H9 (cell line): ENCODE data around the gene TSPYL2. TPM values are rescaled to one million over a fixed set of nuclear protein-coding genes. Genes with fewer than 3 reads are reported as not detected.

Experiments used
- DNase-seq: peaks from one replicate; pipeline ENCODE4 v3.0.0-alpha.2; 2017
- H2AFZ ChIP-seq: one replicate; pipeline ENCODE4 v1.6.1; 2013; ENCODE audit warnings: mild to moderate bottlenecking, low read length, control low read depth, moderate library complexity
- H2AK5ac ChIP-seq: 2 replicates; pipeline ENCODE4 v1.6.1; 2013; ENCODE audit warnings: low read length, control low read depth, mixed read lengths; ENCODE audit not compliant: insufficient read length
- H2BK120ac ChIP-seq: one replicate; pipeline ENCODE4 v1.6.1; 2013; ENCODE audit warnings: low read depth, mild to moderate bottlenecking, low read length, control low read depth, inconsistent platforms; ENCODE audit not compliant: poor library complexity, severe bottlenecking
- H2BK12ac ChIP-seq: 2 replicates; pipeline ENCODE4 v1.6.1; 2013; ENCODE audit warnings: low read length, control low read depth, mixed read lengths, low read depth; ENCODE audit not compliant: insufficient read length
- H2BK15ac ChIP-seq: 2 replicates; pipeline ENCODE4 v1.6.1; 2013; ENCODE audit warnings: low read depth, low read length, control low read depth
- H2BK20ac ChIP-seq: one replicate; pipeline ENCODE4 v1.6.1; 2013; ENCODE audit warnings: low read depth, mild to moderate bottlenecking, low read length, control low read depth, inconsistent platforms; ENCODE audit not compliant: poor library complexity, severe bottlenecking
- H2BK5ac ChIP-seq: 2 replicates; pipeline ENCODE4 v1.6.1; 2013; ENCODE audit warnings: low read length, control low read depth, mixed read lengths; ENCODE audit not compliant: insufficient read length
- H3K14ac ChIP-seq: 2 replicates; pipeline ENCODE4 v1.6.1; 2013; ENCODE audit warnings: low read length, control low read depth; ENCODE audit not compliant: insufficient read depth
- H3K18ac ChIP-seq: 2 replicates; pipeline ENCODE4 v1.6.1; 2013; ENCODE audit warnings: low read depth, mild to moderate bottlenecking, mixed read lengths, low read length, control low read depth; ENCODE audit not compliant: insufficient read length
- H3K23ac ChIP-seq: 2 replicates; pipeline ENCODE4 v1.6.1; 2013; ENCODE audit warnings: low read length, control low read depth, mixed read lengths, low read depth; ENCODE audit not compliant: insufficient read length
- H3K23me2 ChIP-seq: 2 replicates; pipeline ENCODE4 v1.6.1; 2013; ENCODE audit warnings: low read depth, mild to moderate bottlenecking, mixed read lengths, low read length, control low read depth; ENCODE audit not compliant: insufficient read length, poor library complexity, severe bottlenecking
- H3K27ac ChIP-seq: 2 replicates; pipeline ENCODE4 v1.5.1; 2013; ENCODE audit warnings: low read length, control low read depth, mixed read lengths, low read depth; ENCODE audit not compliant: insufficient read length
- H3K27me3 ChIP-seq: 2 replicates; pipeline ENCODE4 v1.6.1; 2013; ENCODE audit warnings: low read length, control low read depth, inconsistent platforms; ENCODE audit not compliant: insufficient read depth
- H3K4ac ChIP-seq: 2 replicates; pipeline ENCODE4 v1.6.1; 2013; ENCODE audit warnings: low read depth, mild to moderate bottlenecking, control low read depth, inconsistent platforms, low read length, moderate library complexity
- H3K4me1 ChIP-seq: 2 replicates; pipeline ENCODE4 v1.6.1; 2013; ENCODE audit warnings: low read length, control low read depth, inconsistent platforms; ENCODE audit not compliant: insufficient read depth
- H3K4me2 ChIP-seq: 2 replicates; pipeline ENCODE4 v1.6.1; 2013; ENCODE audit warnings: low read length, control low read depth, mixed read lengths; ENCODE audit not compliant: insufficient read length, insufficient read depth
- H3K56ac ChIP-seq: 2 replicates; pipeline ENCODE4 v1.6.1; 2013; ENCODE audit warnings: low read depth, mild to moderate bottlenecking, mixed read lengths, low read length, control low read depth; ENCODE audit not compliant: insufficient read length
- H3K79me1 ChIP-seq: 2 replicates; pipeline ENCODE4 v1.6.1; 2013; ENCODE audit warnings: low read depth, mild to moderate bottlenecking, moderate library complexity, low read length, control low read depth, inconsistent platforms; ENCODE audit not compliant: insufficient read depth, poor library complexity, severe bottlenecking
- H3K79me2 ChIP-seq: 2 replicates; pipeline ENCODE4 v1.6.1; 2013; ENCODE audit warnings: low read length, control low read depth, inconsistent platforms; ENCODE audit not compliant: insufficient read depth
- H3K9ac ChIP-seq: 2 replicates; pipeline ENCODE4 v1.6.1; 2013; ENCODE audit warnings: low read length, control low read depth, mixed read lengths; ENCODE audit not compliant: insufficient read length; ENCODE audit errors: extremely low read depth
- H3K9me3 ChIP-seq: one replicate; pipeline ENCODE4 v1.6.1; 2013; ENCODE audit warnings: low read depth, low read length, inconsistent platforms; ENCODE audit not compliant: control insufficient read depth
- H3T11ph ChIP-seq: one replicate; pipeline ENCODE4 v1.6.1; 2013; ENCODE audit warnings: mild to moderate bottlenecking, low read length, control low read depth, inconsistent platforms
- H4K20me1 ChIP-seq: one replicate; pipeline ENCODE4 v1.6.1; 2013; ENCODE audit not compliant: control insufficient read depth, insufficient read length, insufficient read depth
- H4K5ac ChIP-seq: 2 replicates; pipeline ENCODE4 v1.6.1; 2013; ENCODE audit warnings: low read depth, mild to moderate bottlenecking, mixed read lengths, low read length, control low read depth; ENCODE audit not compliant: insufficient read length
- H4K8ac ChIP-seq: replicated peaks from 2 replicates; pipeline ENCODE4 v1.6.1; 2013; ENCODE audit warnings: low read length, control low read depth, mixed read lengths, low read depth; ENCODE audit not compliant: insufficient read length
- H4K91ac ChIP-seq: 2 replicates; pipeline ENCODE4 v1.6.1; 2013; ENCODE audit warnings: low read depth, mild to moderate bottlenecking, moderate library complexity, mixed read lengths, low read length, control low read depth; ENCODE audit not compliant: insufficient read length
- H3K27ac Mint-ChIP-seq, 3 experiments: 2 replicates in 2 of 3; 3 replicates in 1 of 3; pipeline ENCODE4 v1.8.0; 2020 to 2021; ENCODE audit warnings: mixed read lengths in 3 of 3, mild to moderate bottlenecking in 1 of 3, moderate library complexity in 1 of 3
- H3K27me3 Mint-ChIP-seq: 2 replicates; pipeline ENCODE4 v1.8.0; 2021; ENCODE audit warnings: low read depth, mild to moderate bottlenecking, moderate library complexity, mixed read lengths
- H3K36me3 Mint-ChIP-seq, 3 experiments: 2 replicates in 2 of 3; 3 replicates in 1 of 3; pipeline ENCODE4 v1.8.0; 2020 to 2021; ENCODE audit warnings: low read depth in 3 of 3, mixed read lengths in 3 of 3; ENCODE audit not compliant: insufficient read depth in 1 of 3
- H3K4me1 Mint-ChIP-seq, 2 experiments: 2 replicates each; pipeline ENCODE4 v1.8.0; 2020; ENCODE audit warnings: mixed read lengths in 2 of 2
- H3K4me3 Mint-ChIP-seq, 2 experiments: 2 replicates in 1 of 2; 3 replicates in 1 of 2; pipeline ENCODE4 v1.8.0; 2020 to 2021; ENCODE audit warnings: mild to moderate bottlenecking in 2 of 2, mixed read lengths in 2 of 2, moderate library complexity in 1 of 2
- H3K9me3 Mint-ChIP-seq, 2 experiments: 2 replicates in 1 of 2; 3 replicates in 1 of 2; pipeline ENCODE4 v1.8.0; 2020; ENCODE audit warnings: mild to moderate bottlenecking in 2 of 2, mixed read lengths in 2 of 2, moderate library complexity in 1 of 2
- WGBS: extraction: QIAGEN DNeasy Blood & Tissue Kit; methylation state at CpG from one replicate; pipeline ENCODE4 v1.1.7; 2013; ENCODE audit warnings: missing lambda C conversion rate, low lambda C conversion rate, mixed read lengths; ENCODE audit not compliant: insufficient read length; ENCODE audit errors: extremely low coverage; 5-methylcytosine and 5-hydroxymethylcytosine counted together
- total RNA-seq: library from RNA; stranded (reverse); gene quantifications from 2 replicates; pipeline ENCODE4 v1.2.1, GENCODE V29; 2021
- TF ChIP-seq, protein P1 (sequence below): fragments of 200-600 bp; sonication (generic); conservative IDR thresholded peaks from 3 replicates; pipeline ENCODE4 v1.8.0; 2021; ENCODE audit warnings: antibody characterized with exemption, mild to moderate bottlenecking

Gene TSPYL2
- total RNA-seq, 1 experiment from 2014 or later = 24.6 TPM

DNA sequence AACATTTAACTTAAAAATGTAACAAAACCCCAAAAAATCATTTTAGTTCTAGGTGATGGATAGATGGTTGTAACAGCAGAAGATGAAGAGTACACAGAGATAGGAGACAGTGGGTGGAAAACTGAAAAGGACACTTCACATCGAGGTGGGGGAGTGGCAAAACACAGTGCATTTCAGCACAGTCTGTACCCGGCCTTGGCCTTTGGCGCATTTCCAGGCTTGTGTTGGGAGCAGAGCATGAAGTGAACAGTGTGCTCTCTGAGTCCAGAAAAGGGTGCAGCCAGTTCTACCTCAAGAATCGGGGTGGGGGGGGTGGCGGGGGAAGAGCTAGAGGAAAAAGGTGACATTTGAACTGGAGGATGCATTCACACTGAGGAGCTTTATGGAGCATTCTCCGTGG lies 4.3 kb downstream of the TSPYL2 start:
- no peak overlapping the region for H4K5ac ChIP-seq
- TF ChIP-seq, protein P1, sequence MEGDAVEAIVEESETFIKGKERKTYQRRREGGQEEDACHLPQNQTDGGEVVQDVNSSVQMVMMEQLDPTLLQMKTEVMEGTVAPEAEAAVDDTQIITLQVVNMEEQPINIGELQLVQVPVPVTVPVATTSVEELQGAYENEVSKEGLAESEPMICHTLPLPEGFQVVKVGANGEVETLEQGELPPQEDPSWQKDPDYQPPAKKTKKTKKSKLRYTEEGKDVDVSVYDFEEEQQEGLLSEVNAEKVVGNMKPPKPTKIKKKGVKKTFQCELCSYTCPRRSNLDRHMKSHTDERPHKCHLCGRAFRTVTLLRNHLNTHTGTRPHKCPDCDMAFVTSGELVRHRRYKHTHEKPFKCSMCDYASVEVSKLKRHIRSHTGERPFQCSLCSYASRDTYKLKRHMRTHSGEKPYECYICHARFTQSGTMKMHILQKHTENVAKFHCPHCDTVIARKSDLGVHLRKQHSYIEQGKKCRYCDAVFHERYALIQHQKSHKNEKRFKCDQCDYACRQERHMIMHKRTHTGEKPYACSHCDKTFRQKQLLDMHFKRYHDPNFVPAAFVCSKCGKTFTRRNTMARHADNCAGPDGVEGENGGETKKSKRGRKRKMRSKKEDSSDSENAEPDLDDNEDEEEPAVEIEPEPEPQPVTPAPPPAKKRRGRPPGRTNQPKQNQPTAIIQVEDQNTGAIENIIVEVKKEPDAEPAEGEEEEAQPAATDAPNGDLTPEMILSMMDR = no peak
- no peak overlapping the region for H3K4ac ChIP-seq
- no peaks in the 10 kb centered on the region for H3K27me3 ChIP-seq
- no peak overlapping the region for H2BK20ac ChIP-seq
- no peaks in the 10 kb centered on the region for H4K20me1 ChIP-seq
- no peak overlapping the region for H4K8ac ChIP-seq
- no peak overlapping the region for H3K27ac Mint-ChIP-seq
- no peak overlapping the region for H2AFZ ChIP-seq
- no peak overlapping the region for H3K27ac ChIP-seq
- H3K4me1 Mint-ChIP-seq = peaks cover 4 to 22% of the 10 kb centered on the region in 2 experiments; a peak in 3 of 4 replicates
- H3K79me1 ChIP-seq = no peaks in the 10 kb centered on the region
- no peak overlapping the region for H3K4me3 Mint-ChIP-seq
- H3K23ac ChIP-seq = no peak overlapping the region
- DNase-seq = no peak
- no CpG with 5 or more reads among the region's 6 CpGs for WGBS
- H3K27me3 Mint-ChIP-seq = peaks cover 3% of the 10 kb centered on the region; the same call in 1 of the 2 replicates
- no peak overlapping the region for H3K4me2 ChIP-seq
- H3K36me3 Mint-ChIP-seq = peaks cover 34 to 49% (median 41%) of the 10 kb centered on the region in 3 experiments
- peaks cover 8% of the 10 kb centered on the region for H3K23me2 ChIP-seq
- H3K9me3 Mint-ChIP-seq = peaks cover 78 to 85% of the 10 kb centered on the region in 2 experiments
- no peak overlapping the region for H2BK15ac ChIP-seq
- no peak overlapping the region for H4K91ac ChIP-seq
- H2BK120ac ChIP-seq = no peak overlapping the region
- no peaks in the 10 kb centered on the region for H3K79me2 ChIP-seq
- H3T11ph ChIP-seq = no peak overlapping the region
- no peak overlapping the region for H3K9ac ChIP-seq
- no peak overlapping the region for H3K56ac ChIP-seq
- H3K4me1 ChIP-seq = no peaks in the 10 kb centered on the region
- no peak overlapping the region for H2BK12ac ChIP-seq
- H2AK5ac ChIP-seq = no peak overlapping the region
- H3K9me3 ChIP-seq = peaks cover 39% of the 10 kb centered on the region
- no peak overlapping the region for H3K14ac ChIP-seq
- no peak overlapping the region for H2BK5ac ChIP-seq
- H3K18ac ChIP-seq = no peak overlapping the region
